MM.1S (cell line): ENCODE data around the gene GRM1.

Source experiments
- EZH2 ChIP-seq: fragments of 300-600 bp; sonication (generic); optimal IDR thresholded peaks from 2 replicates; pipeline ENCODE3; 2017; ENCODE audit warnings: low read depth, mild to moderate bottlenecking, antibody characterized with exemption, low read length, mixed read lengths
- EZH2phosphoT487 ChIP-seq: fragments of 300-600 bp; sonication (generic); IDR thresholded peaks from 2 replicates; pipeline ENCODE4 v1.6.1; 2018; ENCODE audit warnings: antibody characterized with exemption, low read length
- TF ChIP-seq, protein P1 (sequence below): fragments of 300-600 bp; sonication (generic); IDR thresholded peaks from 2 replicates; pipeline ENCODE4 v1.5.1; 2016; ENCODE audit warnings: antibody characterized with exemption, low read length, mixed read lengths

GRCh38 chr6:146026873-146027272 lies 2.0 kb upstream of the GRM1 start:
- TF ChIP-seq, protein P1, sequence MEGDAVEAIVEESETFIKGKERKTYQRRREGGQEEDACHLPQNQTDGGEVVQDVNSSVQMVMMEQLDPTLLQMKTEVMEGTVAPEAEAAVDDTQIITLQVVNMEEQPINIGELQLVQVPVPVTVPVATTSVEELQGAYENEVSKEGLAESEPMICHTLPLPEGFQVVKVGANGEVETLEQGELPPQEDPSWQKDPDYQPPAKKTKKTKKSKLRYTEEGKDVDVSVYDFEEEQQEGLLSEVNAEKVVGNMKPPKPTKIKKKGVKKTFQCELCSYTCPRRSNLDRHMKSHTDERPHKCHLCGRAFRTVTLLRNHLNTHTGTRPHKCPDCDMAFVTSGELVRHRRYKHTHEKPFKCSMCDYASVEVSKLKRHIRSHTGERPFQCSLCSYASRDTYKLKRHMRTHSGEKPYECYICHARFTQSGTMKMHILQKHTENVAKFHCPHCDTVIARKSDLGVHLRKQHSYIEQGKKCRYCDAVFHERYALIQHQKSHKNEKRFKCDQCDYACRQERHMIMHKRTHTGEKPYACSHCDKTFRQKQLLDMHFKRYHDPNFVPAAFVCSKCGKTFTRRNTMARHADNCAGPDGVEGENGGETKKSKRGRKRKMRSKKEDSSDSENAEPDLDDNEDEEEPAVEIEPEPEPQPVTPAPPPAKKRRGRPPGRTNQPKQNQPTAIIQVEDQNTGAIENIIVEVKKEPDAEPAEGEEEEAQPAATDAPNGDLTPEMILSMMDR, result no peak
- no peak for TF ChIP-seq EZH2
- no peak for TF ChIP-seq EZH2phosphoT487
